Osteocyte (in vitro differentiated cells): ENCODE results near the gene ZNF790. TPM values are rescaled to one million over a fixed set of nuclear protein-coding genes. Genes with fewer than 3 reads are reported as not detected.
"Not testable (repeated sequence)": the region's sequence is repeated elsewhere in the genome, so short reads cannot be mapped to it uniquely, and the experiment has no call there.

Source experiments
- DNase-seq: peaks from one replicate; pipeline ENCODE4 v3.0.0; 2021; ENCODE audit warnings: mixed read lengths; ENCODE audit not compliant: unreplicated experiment; ENCODE audit errors: extremely low spot score
- H3K27ac Mint-ChIP-seq: one replicate; pipeline ENCODE4 v1.8.0; 2021; ENCODE audit warnings: mild to moderate bottlenecking, mixed read lengths; ENCODE audit not compliant: unreplicated experiment
- H3K27me3 Mint-ChIP-seq: one replicate; pipeline ENCODE4 v1.8.0; 2021; ENCODE audit warnings: mixed read lengths; ENCODE audit not compliant: unreplicated experiment
- H3K36me3 Mint-ChIP-seq: one replicate; pipeline ENCODE4 v1.8.0; 2021; ENCODE audit warnings: mixed read lengths; ENCODE audit not compliant: unreplicated experiment
- H3K4me1 Mint-ChIP-seq: one replicate; pipeline ENCODE4 v1.8.0; 2021; ENCODE audit warnings: mixed read lengths; ENCODE audit not compliant: unreplicated experiment
- H3K4me3 Mint-ChIP-seq: one replicate; pipeline ENCODE4 v1.8.0; 2021; ENCODE audit warnings: mild to moderate bottlenecking, moderate library complexity, mixed read lengths; ENCODE audit not compliant: unreplicated experiment
- H3K9me3 Mint-ChIP-seq: one replicate; pipeline ENCODE4 v1.8.0; 2021; ENCODE audit warnings: mixed read lengths; ENCODE audit not compliant: unreplicated experiment
- total RNA-seq: library from RNA; stranded (reverse); gene quantifications from 2 replicates; pipeline ENCODE4 v1.2.1, GENCODE V29; 2021
- TF ChIP-seq, protein P1 (sequence below): fragments of 200-600 bp; sonication (generic); IDR thresholded peaks from 2 replicates; pipeline ENCODE4 v1.5.0; 2021; ENCODE audit warnings: antibody characterized with exemption, mild to moderate bottlenecking, moderate library complexity

ZNF790 gene
- total RNA-seq, 1 donor from 2014 or later, result 10.3 TPM

DNA sequence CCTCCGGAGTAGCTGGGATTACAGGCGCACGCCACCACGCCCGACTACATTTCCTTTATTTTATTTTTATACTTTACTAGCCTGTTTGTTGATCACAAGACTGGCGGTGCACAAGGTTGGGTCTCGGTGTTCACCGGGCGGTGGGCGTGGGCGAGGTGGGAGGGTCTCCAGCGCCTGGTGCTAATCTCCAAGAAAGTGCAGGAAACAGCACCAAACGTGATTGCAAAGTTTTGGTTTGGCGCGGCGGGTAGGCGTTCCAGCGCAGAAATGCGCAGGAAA is 41.5 kb downstream of the ZNF790 start:
- H3K4me3 Mint-ChIP-seq, result peak overlapping the region; percentile 79
- H3K9me3 Mint-ChIP-seq, result peaks cover 29% of the 10 kb centered on the region
- H3K36me3 Mint-ChIP-seq, result peaks cover 15% of the 10 kb centered on the region

DNA sequence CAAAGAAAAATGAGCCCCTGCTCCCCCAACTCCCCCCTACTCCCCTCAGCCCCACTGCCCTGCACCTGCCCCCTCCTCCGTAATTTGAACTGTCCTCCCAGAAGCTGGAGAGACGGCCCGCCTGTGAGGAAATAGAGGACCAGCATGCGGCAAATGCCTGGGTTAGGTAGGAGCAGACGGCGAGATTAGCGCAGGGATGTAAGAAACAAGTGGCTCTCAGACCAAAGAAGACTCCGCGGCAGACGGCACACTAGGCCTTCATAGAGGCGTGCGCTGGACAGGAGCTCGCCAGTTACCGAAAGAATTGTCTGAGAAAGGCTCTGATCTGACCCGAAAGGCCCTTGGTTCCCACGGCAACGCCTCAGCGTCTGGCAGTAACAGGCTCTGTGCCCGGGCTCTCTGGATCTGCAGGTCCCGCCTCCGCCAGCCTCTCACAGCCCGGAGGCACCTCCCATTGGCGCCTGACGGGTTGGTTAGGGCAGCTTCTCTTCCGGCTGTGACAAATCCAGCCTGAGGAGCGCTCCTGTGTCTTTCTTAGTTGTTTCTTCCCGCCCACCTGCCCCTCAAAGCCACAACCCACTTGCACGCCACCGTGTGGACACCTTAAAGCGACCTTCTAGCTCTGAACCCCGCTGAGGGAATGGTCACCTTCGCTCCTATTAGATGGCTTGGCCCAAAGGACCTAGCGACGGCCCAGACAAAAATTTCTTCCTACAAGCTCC is 46.6 kb downstream of the ZNF790 start:
- not testable (repeated sequence) for H3K27ac Mint-ChIP-seq, H3K4me1 Mint-ChIP-seq, H3K27me3 Mint-ChIP-seq, H3K4me3 Mint-ChIP-seq, H3K36me3 Mint-ChIP-seq, DNase-seq
- H3K9me3 Mint-ChIP-seq, result peaks cover 31% of the 10 kb centered on the region

More for the DNA sequence above, 41.5 kb downstream of the ZNF790 start:
- no peak for DNase-seq
- TF ChIP-seq, protein P1, sequence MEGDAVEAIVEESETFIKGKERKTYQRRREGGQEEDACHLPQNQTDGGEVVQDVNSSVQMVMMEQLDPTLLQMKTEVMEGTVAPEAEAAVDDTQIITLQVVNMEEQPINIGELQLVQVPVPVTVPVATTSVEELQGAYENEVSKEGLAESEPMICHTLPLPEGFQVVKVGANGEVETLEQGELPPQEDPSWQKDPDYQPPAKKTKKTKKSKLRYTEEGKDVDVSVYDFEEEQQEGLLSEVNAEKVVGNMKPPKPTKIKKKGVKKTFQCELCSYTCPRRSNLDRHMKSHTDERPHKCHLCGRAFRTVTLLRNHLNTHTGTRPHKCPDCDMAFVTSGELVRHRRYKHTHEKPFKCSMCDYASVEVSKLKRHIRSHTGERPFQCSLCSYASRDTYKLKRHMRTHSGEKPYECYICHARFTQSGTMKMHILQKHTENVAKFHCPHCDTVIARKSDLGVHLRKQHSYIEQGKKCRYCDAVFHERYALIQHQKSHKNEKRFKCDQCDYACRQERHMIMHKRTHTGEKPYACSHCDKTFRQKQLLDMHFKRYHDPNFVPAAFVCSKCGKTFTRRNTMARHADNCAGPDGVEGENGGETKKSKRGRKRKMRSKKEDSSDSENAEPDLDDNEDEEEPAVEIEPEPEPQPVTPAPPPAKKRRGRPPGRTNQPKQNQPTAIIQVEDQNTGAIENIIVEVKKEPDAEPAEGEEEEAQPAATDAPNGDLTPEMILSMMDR, result no peak
- Mint-ChIP-seq H3K27ac (no peak overlapping the region), H3K27me3 (no peaks in the 10 kb centered on the region), H3K4me1 (peaks cover 3% of the 10 kb centered on the region)

DNA sequence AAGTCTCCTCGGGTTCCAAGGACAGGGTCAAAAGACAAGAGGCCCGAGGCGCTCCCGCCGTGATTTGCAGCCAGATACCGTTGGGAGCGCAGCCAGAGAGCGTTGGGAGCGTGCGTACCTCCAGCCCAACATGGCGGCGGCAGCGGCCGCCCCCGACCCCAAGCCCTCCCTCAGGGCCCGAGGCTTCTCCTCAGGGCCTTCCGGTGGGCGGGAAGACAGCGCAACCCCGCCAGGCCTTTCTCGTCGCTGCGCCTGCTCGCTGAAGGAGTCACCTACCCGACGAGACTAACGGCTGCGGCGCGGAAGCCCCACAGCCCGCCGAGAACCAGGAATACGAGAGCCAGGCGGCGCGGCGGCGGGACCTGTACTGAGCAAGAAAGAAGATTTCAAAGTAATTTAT is 62.4 kb downstream of the ZNF790 start:
- Mint-ChIP-seq H3K27ac (no peak overlapping the region), H3K4me3 (no peak overlapping the region)
- no peak for DNase-seq

DNA sequence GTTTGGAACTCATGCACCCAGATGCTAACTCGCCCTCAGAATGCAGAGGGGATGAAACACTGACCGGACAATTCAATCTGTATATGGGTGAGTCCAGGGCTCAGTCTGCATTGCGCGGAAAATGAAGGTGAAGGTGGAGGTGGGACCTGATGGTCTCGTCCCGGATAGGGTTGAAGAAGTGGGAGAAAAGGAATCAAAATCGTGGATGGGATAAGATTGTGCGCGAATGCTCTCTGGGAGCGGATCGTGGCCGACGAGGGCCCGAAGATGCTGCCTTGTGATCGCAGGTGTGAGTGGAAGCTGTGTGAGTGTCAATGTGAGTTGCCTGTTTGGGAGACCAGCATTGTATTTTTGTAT is 65.0 kb downstream of the ZNF790 start:
- Mint-ChIP-seq H3K9me3 (peaks cover 10% of the 10 kb centered on the region), H3K27me3 (no peaks in the 10 kb centered on the region), H3K27ac (peak overlapping the region; percentile 87), H3K36me3 (peaks cover 11% of the 10 kb centered on the region), H3K4me3 (peak overlapping the region; percentile 92), H3K4me1 (peaks cover 24% of the 10 kb centered on the region)
- DNase-seq, result no peak
- TF ChIP-seq, protein P1, result no peak

More for the DNA sequence above, 62.4 kb downstream of the ZNF790 start:
- no peaks in the 10 kb centered on the region for H3K27me3 Mint-ChIP-seq
- H3K9me3 Mint-ChIP-seq, result peaks cover 9% of the 10 kb centered on the region
- TF ChIP-seq, protein P1, result no peak
- H3K4me1 Mint-ChIP-seq, result peaks cover 23% of the 10 kb centered on the region
- H3K36me3 Mint-ChIP-seq, result peaks cover 6% of the 10 kb centered on the region

DNA sequence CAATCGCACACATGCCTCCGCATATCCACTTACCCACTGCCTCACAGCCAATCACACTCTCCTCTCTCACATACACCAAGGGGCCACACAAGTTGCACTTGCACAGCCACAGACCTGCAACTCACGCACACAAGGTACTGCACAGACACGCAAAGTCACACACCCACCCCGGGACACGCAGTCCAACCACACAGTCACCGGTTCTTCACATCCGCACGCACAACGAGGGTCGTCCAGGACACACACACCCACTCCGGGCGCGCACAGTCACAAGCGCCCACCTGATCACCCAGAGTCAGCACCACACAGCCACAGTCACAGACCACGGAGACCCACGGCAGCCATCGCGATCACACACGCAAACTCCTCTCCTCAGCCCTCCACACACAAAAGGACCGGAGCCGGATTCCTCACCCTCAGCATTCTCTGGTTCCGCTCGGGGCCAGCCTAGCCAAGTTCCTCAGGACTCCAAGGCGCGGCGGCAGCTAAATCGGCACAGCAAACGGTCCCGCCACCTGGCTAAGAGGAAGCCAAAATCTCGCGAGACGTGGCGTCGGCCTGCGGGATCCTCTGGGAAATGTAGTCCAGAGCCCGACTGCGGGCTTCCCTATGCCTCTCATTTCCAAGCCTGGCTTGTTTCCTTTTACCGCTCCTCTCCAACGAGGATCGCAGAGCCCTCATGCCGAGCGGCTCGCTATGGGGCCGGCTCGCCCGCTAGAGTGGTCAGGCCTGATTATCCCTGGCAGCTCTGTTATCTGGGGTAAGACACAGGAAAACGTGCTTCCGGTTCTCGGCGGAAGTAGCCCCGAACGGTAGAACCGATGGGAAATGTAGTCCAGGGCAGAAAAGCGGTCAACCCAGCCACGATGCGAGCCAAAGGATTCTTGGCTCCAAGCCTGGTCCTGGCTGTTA is 65.6 kb downstream of the ZNF790 start, which contains the start of gene ZNF850:
ZNF850 (minus strand) TSS at position 497 of the 912 bp plus-strand sequence. CDS start 10,201 bp downstream, outside the sequence.
- Mint-ChIP-seq H3K27ac (peak within 1 kb of the TSS; percentile 87), H3K27me3 (no peaks in the 10 kb centered on the region), H3K4me3 (peak within 1 kb of the TSS; percentile 92), H3K4me1 (peaks cover 24% of the 10 kb centered on the region), H3K36me3 (peaks cover 9% of the 10 kb centered on the region), H3K9me3 (peaks cover 10% of the 10 kb centered on the region)
- peak; percentile 97 for DNase-seq
- TF ChIP-seq, protein P1, result no peak
